K562 (cell line): Measurements from ENCODE around the gene RERE. TPM values are rescaled to one million over a fixed set of nuclear protein-coding genes. Genes with fewer than 3 reads are reported as not detected.

Experiments
- CTCF ChIP-seq, 3 experiments: IDR thresholded peaks in 2 of 3; conservative IDR thresholded peaks in 1 of 3; 2 replicates each; pipeline ENCODE4 v1.5.1; 2011 to 2012; ENCODE audit warnings: low read length in 3 of 3, mild to moderate bottlenecking in 3 of 3, control low read depth in 2 of 3, improper control_type of control experiment in 1 of 3, inconsistent platforms in 1 of 3, low read depth in 1 of 3, mixed read lengths in 1 of 3, moderate library complexity in 1 of 3; ENCODE audit not compliant: insufficient read depth in 2 of 3
- CTCFL ChIP-seq: IDR thresholded peaks from 2 replicates; pipeline ENCODE4 v1.6.1; 2011; ENCODE audit warnings: borderline replicate concordance, low read depth, mild to moderate bottlenecking, moderate library complexity, low read length; ENCODE audit not compliant: insufficient read depth, poor library complexity, severe bottlenecking
- EGR1 ChIP-seq: fragments of 450-650 bp; conservative IDR thresholded peaks from 2 replicates; pipeline ENCODE4 v1.6.1; 2017; ENCODE audit warnings: mild to moderate bottlenecking
- KLF16 ChIP-seq: IDR thresholded peaks from 2 replicates; pipeline ENCODE4 v1.6.1; 2016; ENCODE audit warnings: antibody characterized with exemption
- MYNN ChIP-seq, 2 experiments: sonication (generic); formaldehyde crosslinking in 1 of 2; IDR thresholded peaks; 2 replicates each; pipeline versions ENCODE4 v1.5.0 to v1.6.1; 2016 to 2020; ENCODE audit warnings: antibody characterized with exemption in 1 of 2, missing genetic modification reagents in 1 of 2
- POLR2AphosphoS2 ChIP-seq: IDR thresholded peaks from 2 replicates; pipeline ENCODE4 v1.6.1; 2012; ENCODE audit warnings: low read length, improper control_type of control experiment
- PTBP1 ChIP-seq: fragments of 200-400 bp; formaldehyde crosslinking; IDR thresholded peaks from 2 replicates; pipeline ENCODE4 v1.6.1; 2017; ENCODE audit warnings: low read depth, low read length
- RAD21 ChIP-seq, 2 experiments: fragments of 250-450 bp in 1 of 2; fragments of 450-650 bp in 1 of 2; sonication (Bioruptor Pico) in 1 of 2; formaldehyde crosslinking in 1 of 2; IDR thresholded peaks in 1 of 2; conservative IDR thresholded peaks in 1 of 2; 2 replicates each; pipeline versions ENCODE4 v1.4.0 to v1.8.0; 2020 to 2022; ENCODE audit warnings: mild to moderate bottlenecking in 2 of 2, moderate library complexity in 1 of 2
- SMC3 ChIP-seq: conservative IDR thresholded peaks from 2 replicates; pipeline ENCODE4 v1.6.1; 2011; ENCODE audit warnings: low read depth, low read length, improper control_type of control experiment; ENCODE audit not compliant: insufficient read depth
- SRSF9 ChIP-seq: fragments of 200-400 bp; formaldehyde crosslinking; IDR thresholded peaks from 2 replicates; pipeline ENCODE4 v1.6.1; 2017; ENCODE audit warnings: low read depth, low read length, borderline replicate concordance
- THRB ChIP-seq: fragments of 450-650 bp; formaldehyde crosslinking; conservative IDR thresholded peaks from 2 replicates; pipeline ENCODE4 v1.4.0; 2022; ENCODE audit warnings: mild to moderate bottlenecking, missing genetic modification characterization
- ZBTB33 ChIP-seq: sonication (generic); formaldehyde crosslinking; IDR thresholded peaks from 2 replicates; pipeline ENCODE4 v1.8.1; 2023; ENCODE audit warnings: mild to moderate bottlenecking, missing genetic modification reagents
- ZBTB7A ChIP-seq: IDR thresholded peaks from 2 replicates; pipeline ENCODE4 v1.6.1; 2011; ENCODE audit warnings: low read depth, mild to moderate bottlenecking, low read length, moderate library complexity, borderline replicate concordance; ENCODE audit not compliant: control insufficient read depth
- ZNF449 ChIP-seq: fragments of 250-450 bp; sonication (Bioruptor Pico); IDR thresholded peaks from 2 replicates; pipeline ENCODE4 v1.8.0; 2022; ENCODE audit warnings: moderate library complexity, mild to moderate bottlenecking, inconsistent platforms
- polyA plus RNA-seq, 8 experiments: library from polyadenylated mRNA; depleted of rRNA in 4 of 8; stranded (reverse) in 5 of 8; unstranded in 3 of 8; fragments of >200 nt; fragmentation: Nextera tagmentation in 2 of 8; fragmentation: Illumina TruSeq in 1 of 8; extraction: Ambion mirVana in 2 of 8; extraction: Trizol in 1 of 8; gene quantifications; 2 replicates each; pipeline versions ENCODE4 v1.2.1 to v1.2.3, GENCODE V29; 2011 to 2014; ENCODE audit warnings: inconsistent platforms in 1 of 8, missing spikeins in 1 of 8
- total RNA-seq, 7 experiments: library from RNA; depleted of rRNA in 6 of 7; stranded (reverse); fragments of >200 nt in 6 of 7; fragmentation: Illumina TruSeq in 2 of 7; extraction: Trizol in 2 of 7; gene quantifications; 2 replicates each; pipeline versions ENCODE4 v1.2.1 to v1.2.3, GENCODE V29; 2011 to 2021; ENCODE audit warnings: low replicate concordance in 1 of 7

RERE gene
- total and polyA plus RNA-seq, 9 of the 15 experiments (the other 6 are each of a cell fraction or from before 2014, with no cell fraction given), result 3.0 to 51.5 (median 13.4) TPM

GRCh38 chr1:8351693-8352470, 465.6 kb downstream of the RERE start (continued):
- peak; percentile 28; the same call in 1 of the 2 replicates for TF ChIP-seq ZBTB33
- TF ChIP-seq ZBTB7A, result 0 out of 2 replicates have a peak, but pooled peaks have one; percentile 38
- no peak for TF ChIP-seq ZNF449 (CRISPR knock-in tag)
- TF ChIP-seq THRB (CRISPR knock-in tag), result 0 out of 2 replicates have a peak, but pooled peaks have one; percentile 14
- TF ChIP-seq RAD21 (CRISPR knock-in tag; conservative IDR thresholded peaks at IDR 0.05 in 1 of 2, IDR thresholded peaks at IDR 0.05 in 1 of 2), result peak; percentile 14 to 49; a peak in 2 of 4 replicates
- 0 out of 2 replicates have a peak, but pooled peaks have one; percentile 18 for TF ChIP-seq MYNN (IDR thresholded peaks at IDR 0.05)
- no peak for TF ChIP-seq MYNN (CRISPR knock-in tag; IDR thresholded peaks at IDR 0.05)
- 0 out of 2 replicates have a peak, but pooled peaks have one; percentile 5 for TF ChIP-seq EGR1
- TF ChIP-seq KLF16, result 0 out of 2 replicates have a peak, but pooled peaks have one; percentile 8
- TF ChIP-seq CTCF (IDR thresholded peaks at IDR 0.05 in 2 of 3, conservative IDR thresholded peaks at IDR 0.05 in 1 of 3; ENCODE audit: insufficient read depth in 2 of 3, low read depth in 1 of 3, low read length in 3 of 3), result peak; percentile 73 to 84 (median 82)
- peak; percentile 30; the same call in 1 of the 2 replicates for TF ChIP-seq POLR2AphosphoS2
- peak; percentile 53 for TF ChIP-seq SMC3
- TF ChIP-seq SRSF9, result no peak
- TF ChIP-seq PTBP1, result no peak
- TF ChIP-seq CTCFL, result peak; percentile 40
